Measurements from ENCODE around the gene MLEC. TPM values are rescaled to one million over a fixed set of nuclear protein-coding genes. Genes with fewer than 3 reads are reported as not detected.

Gene MLEC
- total RNA-seq, 1 experiment from 2014 or later: 143 TPM

GRCh38 chr12:120741476-120742421, 54.8 kb downstream of the MLEC start:
- DNase-seq: no peak
- H3K36me3 ChIP-seq: no peaks in the 10 kb centered on the region
- H3K9me3 ChIP-seq: no peaks in the 10 kb centered on the region
- no peaks in the 10 kb centered on the region for H3K27me3 ChIP-seq
- H3K4me3 ChIP-seq: no peak overlapping the region

- H3K27me3 ChIP-seq: no peaks in the 10 kb centered on the region
- no peaks in the 10 kb centered on the region for H3K9me3 ChIP-seq
- no peak for DNase-seq
- no peak overlapping the region for H3K4me3 ChIP-seq
- no peaks in the 10 kb centered on the region for H3K36me3 ChIP-seq
These were observed 58.1 kb downstream of the MLEC start for GRCh38 chr12:120744922-120745493.

- H3K36me3 ChIP-seq: no peaks in the 10 kb centered on the region
These were observed 61.3 kb downstream of the MLEC start for GRCh38 chr12:120748242-120748641.

GRCh38 chr12:120749256-120749655, 62.3 kb downstream of the MLEC start:
- Histone ChIP-seq H3K27me3 (no peaks in the 10 kb centered on the region), H3K36me3 (no peaks in the 10 kb centered on the region), H3K9me3 (no peaks in the 10 kb centered on the region), H3K4me3 (no peak overlapping the region)
- no peak for DNase-seq

More at GRCh38 chr12:120748242-120748641, 61.3 kb downstream of the MLEC start:
- Histone ChIP-seq H3K9me3 (no peaks in the 10 kb centered on the region), H3K4me3 (no peak overlapping the region), H3K27me3 (no peaks in the 10 kb centered on the region)
- DNase-seq: no peak

DNA sequence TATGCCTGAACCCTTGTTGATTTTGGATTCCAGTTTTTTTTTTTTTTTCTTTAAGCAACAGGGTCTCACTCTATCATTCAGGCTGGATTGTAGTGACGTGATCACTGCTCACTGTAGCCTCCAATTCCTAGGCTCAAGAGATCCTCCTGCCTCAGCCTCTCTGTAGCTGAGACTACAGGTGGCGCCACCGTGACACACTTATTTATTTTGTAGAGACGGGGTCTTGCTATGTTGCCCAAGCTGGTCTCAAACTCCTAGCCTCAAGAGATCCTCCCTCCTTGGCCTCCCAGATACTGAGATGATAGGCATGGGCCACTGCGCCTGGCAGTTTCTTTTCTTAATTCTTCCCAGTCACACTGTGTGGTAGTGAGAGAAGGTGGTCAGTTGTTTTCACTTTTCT, 63.9 kb downstream of the MLEC start:
- no peak for DNase-seq
- no peak overlapping the region for H3K4me3 ChIP-seq
- H3K27me3 ChIP-seq: no peaks in the 10 kb centered on the region
- H3K9me3 ChIP-seq: peaks cover 5% of the 10 kb centered on the region; the same call in 1 of the 2 replicates
- no peaks in the 10 kb centered on the region for H3K36me3 ChIP-seq

- Histone ChIP-seq H3K4me3 (no peak overlapping the region), H3K9me3 (peaks cover 5% of the 10 kb centered on the region; the same call in 1 of the 2 replicates), H3K27me3 (no peaks in the 10 kb centered on the region), H3K36me3 (no peaks in the 10 kb centered on the region)
- DNase-seq: no peak
These were observed 64.4 kb downstream of the MLEC start for GRCh38 chr12:120751389-120751788.

Other genes with a start within 250 kb of the MLEC start
- 359 and 816 TPM in 2 replicates for gene COX6A1, start 249.0 kb upstream of the MLEC start, total RNA-seq (2014; rRNA removed; shearing (Covaris generic); ENCODE audit: low replicate concordance)
- gene TRIAP1, start 240.8 kb upstream of the MLEC start, total RNA-seq (2014; rRNA removed; shearing (Covaris generic); ENCODE audit: low replicate concordance): 40.3 and 41.4 TPM in 2 replicates
- gene GATC, start 240.7 kb upstream of the MLEC start, total RNA-seq (2014; rRNA removed; shearing (Covaris generic); ENCODE audit: low replicate concordance): 14.8 and 15.5 TPM in 2 replicates
- 332 and 366 TPM in 2 replicates for gene SRSF9, start 217.4 kb upstream of the MLEC start, total RNA-seq (2014; rRNA removed; shearing (Covaris generic); ENCODE audit: low replicate concordance)
- 472 and 685 TPM in 2 replicates for gene DYNLL1, start 191.0 kb upstream of the MLEC start, total RNA-seq (2014; rRNA removed; shearing (Covaris generic); ENCODE audit: low replicate concordance)
- gene COQ5, start 158.0 kb upstream of the MLEC start, total RNA-seq (2014; rRNA removed; shearing (Covaris generic); ENCODE audit: low replicate concordance): 17.1 and 27.0 TPM in 2 replicates
- 64.1 and 102 TPM in 2 replicates for gene RNF10, start 152.8 kb upstream of the MLEC start, total RNA-seq (2014; rRNA removed; shearing (Covaris generic); ENCODE audit: low replicate concordance)
- gene POP5, start 105.7 kb upstream of the MLEC start, total RNA-seq (2014; rRNA removed; shearing (Covaris generic); ENCODE audit: low replicate concordance): 38.0 and 66.2 TPM in 2 replicates
- not detected in 2 replicates for gene CABP1, start 46.5 kb upstream of the MLEC start, total RNA-seq (2014; rRNA removed; shearing (Covaris generic); ENCODE audit: low replicate concordance)
- 30.8 and 43.8 TPM in 2 replicates for gene UNC119B, start 23.3 kb downstream of the MLEC start, total RNA-seq (2014; rRNA removed; shearing (Covaris generic); ENCODE audit: low replicate concordance)
- gene ACADS, start 38.7 kb downstream of the MLEC start, total RNA-seq (2014; rRNA removed; shearing (Covaris generic); ENCODE audit: low replicate concordance): 6.4 and 7.5 TPM in 2 replicates
- gene SPPL3, start 217.2 kb downstream of the MLEC start, total RNA-seq (2014; rRNA removed; shearing (Covaris generic); ENCODE audit: low replicate concordance): 6.2 and 13.1 TPM in 2 replicates

Data from MG63 (cell line).